Epithelial cell of proximal tubule (primary cell): ENCODE measurements around the gene AP3B1. TPM values are rescaled to one million over a fixed set of nuclear protein-coding genes. Genes with fewer than 3 reads are reported as not detected.

Experiments
- DNase-seq: peaks from one replicate; pipeline ENCODE4 v3.0.0-alpha.2; 2011; ENCODE audit warnings: low read depth
- H3K4me3 ChIP-seq: 2 replicates; pipeline ENCODE4 v1.5.1; 2011; ENCODE audit warnings: low read depth, mild to moderate bottlenecking, low read length
- CTCF ChIP-seq: conservative IDR thresholded peaks from 2 replicates; pipeline ENCODE4 v1.5.1; 2012; ENCODE audit warnings: low read depth, mild to moderate bottlenecking, low read length
- total RNA-seq: library from RNA; depleted of rRNA; stranded (reverse); fragments of >200 nt; gene quantifications from 2 replicates; pipeline ENCODE4 v1.2.3, GENCODE V29; 2015

Gene AP3B1
- total RNA-seq, 1 donor from 2014 or later: 47.1 TPM

DNA sequence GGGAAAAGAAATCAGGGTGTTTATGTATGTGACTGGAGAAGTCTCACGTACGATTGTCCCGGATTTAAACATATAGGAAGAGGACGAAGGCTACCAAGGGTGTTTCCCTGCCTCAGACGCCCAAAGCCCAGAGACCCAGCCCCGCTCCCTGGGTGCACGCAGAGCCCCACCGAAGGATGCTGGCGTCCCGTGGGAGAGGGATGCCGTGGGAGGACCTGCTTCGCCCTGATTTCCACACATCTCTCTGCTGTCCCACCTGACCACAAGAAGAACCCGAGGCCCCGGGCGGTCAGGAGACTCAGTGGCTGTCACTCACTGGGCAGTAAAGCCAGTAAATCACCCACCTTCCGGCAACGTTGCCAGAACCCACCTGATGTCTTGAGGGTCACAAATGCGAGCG is 306.5 kb downstream of the AP3B1 start:
- H3K4me3 ChIP-seq: no peak overlapping the region
- DNase-seq: no peak
- no peak for TF ChIP-seq CTCF

DNA sequence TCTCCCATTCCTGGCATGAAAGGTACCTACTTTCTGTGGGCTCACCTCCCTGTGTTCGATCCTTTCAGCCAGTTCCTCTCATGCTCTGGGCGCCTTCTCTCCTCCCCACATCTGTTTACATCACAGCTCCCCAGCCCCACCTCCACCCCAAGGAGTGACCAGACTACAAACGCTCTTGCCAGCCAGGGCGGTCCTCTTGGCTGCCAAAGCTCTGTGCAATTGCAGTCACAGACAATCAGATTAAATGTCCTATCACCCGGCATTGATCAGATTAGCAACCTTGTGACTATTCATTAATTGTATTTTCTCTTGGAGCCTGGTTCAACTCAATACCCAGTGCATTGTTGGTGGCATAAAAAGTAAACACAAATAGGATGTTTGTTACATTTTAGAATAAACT is 307.2 kb downstream of the AP3B1 start:
- no peak for DNase-seq
- no peak for TF ChIP-seq CTCF
- H3K4me3 ChIP-seq: no peak overlapping the region

DNA sequence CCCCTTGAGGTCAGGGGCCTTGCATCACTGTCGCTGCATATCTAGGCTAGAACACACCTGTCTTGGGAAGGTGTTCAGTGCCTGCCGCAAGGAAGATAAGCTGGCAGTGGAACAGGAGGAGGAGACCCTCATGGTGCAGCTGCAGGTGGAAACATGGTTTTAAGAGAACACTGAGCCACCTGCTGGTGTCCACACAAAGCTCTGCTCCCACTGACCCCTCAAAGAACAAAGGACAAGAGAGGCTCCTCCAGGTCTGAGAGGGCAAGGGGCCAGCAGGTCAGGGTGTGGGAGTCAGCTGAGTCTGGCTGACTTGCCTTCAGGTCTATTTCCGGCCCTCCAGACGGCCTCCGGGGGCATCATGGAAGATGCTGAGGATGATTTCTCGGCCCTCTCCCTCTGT is 308.2 kb downstream of the AP3B1 start:
- peak; percentile 18 for TF ChIP-seq CTCF
- DNase-seq: no peak
- H3K4me3 ChIP-seq: no peak overlapping the region

GRCh38 chr5:77985247-77985646 is 309.3 kb downstream of the AP3B1 start:
- DNase-seq: no peak
- no peak for TF ChIP-seq CTCF
- no peak overlapping the region for H3K4me3 ChIP-seq

- no peak for DNase-seq
Measured at GRCh38 chr5:77984587-77984986, 309.9 kb downstream of the AP3B1 start.

GRCh38 chr5:77983482-77984199 is 310.9 kb downstream of the AP3B1 start:
- no peak overlapping the region for H3K4me3 ChIP-seq
- no peak for TF ChIP-seq CTCF
- no peak for DNase-seq

More at GRCh38 chr5:77984587-77984986, 309.9 kb downstream of the AP3B1 start:
- H3K4me3 ChIP-seq: no peak overlapping the region
- TF ChIP-seq CTCF: no peak

DNA sequence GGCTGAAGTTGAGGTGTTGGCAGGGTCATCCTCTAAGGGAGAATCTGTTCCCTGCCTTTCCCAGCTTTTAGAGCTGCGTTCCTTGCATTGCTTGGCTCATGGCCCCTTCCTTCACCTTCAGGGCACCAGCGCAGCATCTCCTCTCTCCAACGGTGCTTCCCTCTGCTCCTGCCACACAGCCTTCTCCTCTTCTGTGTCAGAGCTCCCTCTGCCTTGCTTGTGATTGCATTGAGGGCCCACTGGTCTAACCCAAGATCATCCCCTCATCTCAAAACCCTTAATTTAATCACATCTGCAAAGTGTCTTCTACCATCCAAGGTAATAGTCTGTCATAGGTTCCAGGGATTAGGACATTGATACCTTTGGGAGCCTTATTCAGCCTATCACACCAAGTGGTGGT is 312.7 kb downstream of the AP3B1 start:
- peak; percentile 21 for TF ChIP-seq CTCF
- no peak overlapping the region for H3K4me3 ChIP-seq
- no peak for DNase-seq
